H1 (cell line): ENCODE data around the gene ENPP7.
A peak's percentile ranks its signal among the peaks of the same experiment; 100 is the strongest.

Source experiments
- CEBPB ChIP-seq: IDR thresholded peaks from 2 replicates; pipeline ENCODE4 v1.6.1; 2012; ENCODE audit warnings: low read depth, low read length
- CREB1 ChIP-seq: IDR thresholded peaks from 2 replicates; pipeline ENCODE4 v1.6.1; 2012; ENCODE audit warnings: inconsistent platforms
- EP300 ChIP-seq, 2 experiments: IDR thresholded peaks; 1 replicate in 1 of 2; 2 replicates in 1 of 2; pipeline ENCODE4 v1.6.1; 2011 to 2012; ENCODE audit warnings: low read depth in 2 of 2, low read length in 2 of 2, mild to moderate bottlenecking in 2 of 2, borderline replicate concordance in 1 of 2, inconsistent platforms in 1 of 2, moderate library complexity in 1 of 2
- EZH2 ChIP-seq: fragments of 200-600 bp; sonication (generic); IDR thresholded peaks from 2 replicates; pipeline ENCODE4 v1.7.1; 2012; ENCODE audit warnings: low read depth, mild to moderate bottlenecking, moderate library complexity, low read length, inconsistent platforms; ENCODE audit not compliant: severe bottlenecking
- MAX ChIP-seq: IDR thresholded peaks from 2 replicates; pipeline ENCODE4 v1.6.1; 2012; ENCODE audit warnings: inconsistent platforms
- POLR2AphosphoS5 ChIP-seq: IDR thresholded peaks from 2 replicates; pipeline ENCODE4 v1.6.1; 2011; ENCODE audit warnings: low read depth, low read length
- SP2 ChIP-seq: IDR thresholded peaks from 2 replicates; pipeline ENCODE4 v1.6.1; 2012; ENCODE audit warnings: mild to moderate bottlenecking, low read length, inconsistent platforms
- TF ChIP-seq, protein P1 (sequence below), 3 experiments: IDR thresholded peaks; 1 replicate in 2 of 3; 2 replicates in 1 of 3; pipeline versions ENCODE4 v1.5.1 to v1.6.1; 2011; ENCODE audit warnings: low read length in 3 of 3, mild to moderate bottlenecking in 3 of 3, inconsistent platforms in 2 of 3, low read depth in 1 of 3, moderate library complexity in 1 of 3; ENCODE audit not compliant: insufficient read depth in 1 of 3; ENCODE audit errors: control extremely low read depth in 1 of 3

DNA sequence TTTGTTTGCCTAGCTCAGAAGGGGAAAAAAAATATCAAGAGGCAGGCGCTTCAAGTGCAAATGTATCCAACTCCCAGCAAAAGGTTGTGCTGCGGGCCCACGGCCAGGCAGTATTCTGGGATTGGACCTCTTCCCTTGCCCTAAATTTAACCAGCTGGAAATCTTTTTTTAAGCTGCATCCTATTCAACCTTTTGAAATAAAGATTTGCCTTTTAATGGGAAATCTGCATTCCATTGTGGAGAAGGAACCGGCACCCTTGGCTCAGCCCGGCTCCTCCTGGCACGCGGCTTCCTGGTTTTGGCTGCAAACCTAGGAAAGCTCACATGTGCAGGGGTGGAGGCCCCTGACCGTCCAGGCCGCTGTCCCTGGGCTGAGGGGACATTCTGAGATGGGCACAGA, 38.8 kb upstream of the ENPP7 start:
- no peak for TF ChIP-seq EP300 (IDR thresholded peaks at IDR 0.05; ENCODE audit: borderline replicate concordance in 1 of 2, low read depth in 2 of 2, low read length in 2 of 2)
- no peak for TF ChIP-seq CREB1
- TF ChIP-seq, protein P1, sequence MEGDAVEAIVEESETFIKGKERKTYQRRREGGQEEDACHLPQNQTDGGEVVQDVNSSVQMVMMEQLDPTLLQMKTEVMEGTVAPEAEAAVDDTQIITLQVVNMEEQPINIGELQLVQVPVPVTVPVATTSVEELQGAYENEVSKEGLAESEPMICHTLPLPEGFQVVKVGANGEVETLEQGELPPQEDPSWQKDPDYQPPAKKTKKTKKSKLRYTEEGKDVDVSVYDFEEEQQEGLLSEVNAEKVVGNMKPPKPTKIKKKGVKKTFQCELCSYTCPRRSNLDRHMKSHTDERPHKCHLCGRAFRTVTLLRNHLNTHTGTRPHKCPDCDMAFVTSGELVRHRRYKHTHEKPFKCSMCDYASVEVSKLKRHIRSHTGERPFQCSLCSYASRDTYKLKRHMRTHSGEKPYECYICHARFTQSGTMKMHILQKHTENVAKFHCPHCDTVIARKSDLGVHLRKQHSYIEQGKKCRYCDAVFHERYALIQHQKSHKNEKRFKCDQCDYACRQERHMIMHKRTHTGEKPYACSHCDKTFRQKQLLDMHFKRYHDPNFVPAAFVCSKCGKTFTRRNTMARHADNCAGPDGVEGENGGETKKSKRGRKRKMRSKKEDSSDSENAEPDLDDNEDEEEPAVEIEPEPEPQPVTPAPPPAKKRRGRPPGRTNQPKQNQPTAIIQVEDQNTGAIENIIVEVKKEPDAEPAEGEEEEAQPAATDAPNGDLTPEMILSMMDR (IDR thresholded peaks at IDR 0.05; ENCODE audit: control extremely low read depth in 1 of 3, insufficient read depth in 1 of 3, low read depth in 1 of 3, low read length in 3 of 3), result no peak
- TF ChIP-seq CEBPB, result no peak
- no peak for TF ChIP-seq POLR2AphosphoS5
- peak; percentile 67 for TF ChIP-seq MAX
- no peak for TF ChIP-seq SP2
- TF ChIP-seq EZH2, result no peak
